Measurements from ENCODE around the gene RGS19.

DNA sequence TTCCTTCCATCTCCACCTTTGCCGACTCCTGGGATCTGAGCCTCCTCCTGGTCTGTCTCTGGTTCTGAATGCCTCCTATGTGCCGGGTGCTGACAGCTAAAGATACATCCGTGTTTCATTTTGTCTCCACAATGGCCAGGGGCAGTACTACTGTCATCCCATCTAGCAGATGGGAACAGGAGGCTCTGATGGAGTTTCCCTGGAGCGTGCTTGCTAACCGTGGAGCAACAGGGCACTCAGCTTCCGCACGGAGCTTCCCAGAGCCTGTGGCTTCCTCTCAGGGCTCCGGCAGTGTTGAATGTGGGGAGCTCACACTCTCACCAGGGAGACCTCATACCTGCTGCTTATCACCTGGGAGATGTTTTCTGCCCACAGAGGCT is 40.0 kb upstream of the RGS19 start:
- TF ChIP-seq CTCF (IDR thresholded peaks at IDR 0.05), result no peak
- no peak for TF ChIP-seq POLR2A (IDR thresholded peaks at IDR 0.05)
